GM23248 (cell line): ENCODE measurements around the gene TMEM151A.
"Not testable (repeated sequence)": the region's sequence is repeated elsewhere in the genome, so short reads cannot be mapped to it uniquely, and the experiment has no call there.

Experiments used
- EZH2 ChIP-seq: fragments of 200-600 bp; sonication (generic); IDR thresholded peaks from 2 replicates; pipeline ENCODE4 v1.6.1; 2018; ENCODE audit warnings: antibody characterized with exemption, mild to moderate bottlenecking; ENCODE audit not compliant: insufficient read depth, poor library complexity, severe bottlenecking
- EZH2phosphoT487 ChIP-seq: fragments of 200-600 bp; sonication (generic); IDR thresholded peaks from 2 replicates; pipeline ENCODE4 v1.6.1; 2018; ENCODE audit warnings: antibody characterized with exemption, moderate library complexity, mild to moderate bottlenecking, low read depth; ENCODE audit not compliant: insufficient read depth

DNA sequence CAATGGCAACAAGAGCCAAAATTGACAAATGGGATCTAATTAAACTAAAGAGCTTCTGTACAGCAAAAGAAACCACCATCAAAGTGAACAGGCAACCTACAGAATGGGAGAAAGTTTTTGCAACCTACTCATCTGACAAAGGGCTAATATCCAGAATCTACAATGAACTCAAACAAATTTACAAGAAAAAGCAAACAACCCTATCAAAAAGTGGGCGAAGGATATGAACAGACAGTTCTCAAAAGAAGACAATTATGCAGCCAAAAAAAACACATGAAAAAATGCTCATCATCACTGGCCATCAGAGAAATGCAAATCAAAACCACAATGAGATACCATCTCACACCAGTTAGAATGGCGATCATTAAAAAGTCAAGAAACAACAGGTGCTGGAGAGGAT, 28.6 kb downstream of the TMEM151A start:
- not testable (repeated sequence) for TF ChIP-seq EZH2, EZH2phosphoT487
